GM13976 (cell line): Measurements from ENCODE around the gene ARHGAP10.

Experiments used
- DNase-seq: peaks from one replicate; pipeline ENCODE4 v3.0.0; 2012; ENCODE audit warnings: low spot score
- CTCF ChIP-seq: IDR thresholded peaks from 2 replicates; pipeline ENCODE4 v1.5.1; 2012; ENCODE audit warnings: borderline replicate concordance, mild to moderate bottlenecking; ENCODE audit not compliant: insufficient read depth; ENCODE audit errors: extremely low read depth, missing control alignments, control extremely low read depth
- in situ Hi-C: fragments of 300-500 bp; cut with MboI; formaldehyde crosslinking; loops from one replicate; pipeline ENCODE4 v1.12.0; 2022; ENCODE audit warnings: low sequenced_read_pairs, mixed read lengths, inconsistent platforms; ENCODE audit not compliant: unreplicated experiment

ARHGAP10 gene

GRCh38 chr4:148015468-148015867 is 283.6 kb downstream of the ARHGAP10 start:
- in situ Hi-C loops: no loop called here
- no peak for DNase-seq
- no peak for TF ChIP-seq CTCF

- DNase-seq: no peak
- TF ChIP-seq CTCF: no peak
- in situ Hi-C loops: no loop called here
Measured at GRCh38 chr4:148016063-148016637, 284.3 kb downstream of the ARHGAP10 start.

DNA sequence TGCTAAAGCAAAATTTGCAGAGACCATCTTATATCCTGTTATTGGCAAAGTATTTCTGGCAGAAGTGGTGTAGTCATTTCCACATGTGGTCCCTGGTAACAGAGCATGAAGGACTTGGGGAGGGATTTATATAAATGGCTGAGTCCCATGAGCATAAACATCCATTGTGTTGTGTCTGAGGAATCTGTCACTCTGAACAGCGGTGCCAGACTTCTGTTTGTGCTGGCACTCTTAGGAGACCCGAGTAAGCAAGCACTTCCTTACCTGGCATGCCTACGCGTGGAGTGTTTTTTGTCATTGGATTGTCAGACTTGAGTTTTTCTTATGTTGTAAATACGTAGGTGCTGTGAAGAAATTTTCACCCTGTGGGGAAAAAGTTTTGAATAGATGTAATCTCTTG is 285.9 kb downstream of the ARHGAP10 start:
- DNase-seq: no peak
- in situ Hi-C loops: no loop called here

GRCh38 chr4:148021686-148022085 is 289.8 kb downstream of the ARHGAP10 start:
- in situ Hi-C loops: no loop called here
- no peak for TF ChIP-seq CTCF
- no peak for DNase-seq

More for the DNA sequence above, 285.9 kb downstream of the ARHGAP10 start:
- TF ChIP-seq CTCF: no peak

GRCh38 chr4:148022975-148023374 is 291.1 kb downstream of the ARHGAP10 start:
- in situ Hi-C loops: no loop called here
- no peak for TF ChIP-seq CTCF
- DNase-seq: no peak

GRCh38 chr4:148023512-148024181 is 291.8 kb downstream of the ARHGAP10 start:
- in situ Hi-C loops: no loop called here
- no peak for DNase-seq
- TF ChIP-seq CTCF: no peak
